OCI-LY7 (cell line): ENCODE data around the gene LANCL2. TPM values are rescaled to one million over a fixed set of nuclear protein-coding genes. Genes with fewer than 3 reads are reported as not detected.

ENCODE experiments used
- BruUV-seq: library from RNA; stranded (reverse); fragments of 400-500 nt; replicated peaks from 2 replicates; lab custom pipeline; 2021; lab: Mats Ljungman, UMichigan
- CTCF ChIA-PET: fragments of 300-600 bp; sonication (Branson Sonifier 250); formaldehyde crosslinking; loops from one replicate; lab custom pipeline; 2022; ENCODE audit warnings: antibody characterized with exemption; ENCODE audit not compliant: unreplicated experiment; lab: Charles Lee
- POLR2A ChIA-PET: fragments of 300-600 bp; sonication (Branson Sonifier 250); formaldehyde crosslinking; loops from one replicate; lab custom pipeline; 2022; ENCODE audit warnings: antibody characterized with exemption; lab: Charles Lee
- DNase-seq: peaks from one replicate; pipeline ENCODE4 v3.0.0-alpha.2; 2015; ENCODE audit warnings: low spot score
- H2AFZ ChIP-seq: fragments of 200-600 bp; sonication (generic), shearing (Covaris generic); 2 replicates; pipeline ENCODE4 v1.6.1; 2014; ENCODE audit warnings: mild to moderate bottlenecking, antibody characterized with exemption, low read length, moderate library complexity
- H3K27ac ChIP-seq: fragments of 200-600 bp; sonication (generic); 2 replicates; pipeline ENCODE4 v1.5.1; 2014; ENCODE audit warnings: mixed run types, low read depth, mild to moderate bottlenecking, moderate library complexity, low read length, inconsistent platforms; ENCODE audit not compliant: poor library complexity, severe bottlenecking
- H3K36me3 ChIP-seq: fragments of 200-600 bp; sonication (generic); 2 replicates; pipeline ENCODE4 v1.6.1; 2014; ENCODE audit warnings: mild to moderate bottlenecking, antibody characterized with exemption, low read length, moderate library complexity, mixed read lengths; ENCODE audit not compliant: insufficient read depth
- H3K4me1 ChIP-seq: fragments of 200-600 bp; sonication (generic); 2 replicates; pipeline ENCODE4 v1.5.1; 2014; ENCODE audit warnings: mild to moderate bottlenecking, low read length; ENCODE audit not compliant: insufficient read depth, poor library complexity, severe bottlenecking
- H3K4me2 ChIP-seq: fragments of 200-600 bp; sonication (generic); 2 replicates; pipeline ENCODE4 v1.6.1; 2014; ENCODE audit warnings: mild to moderate bottlenecking, low read length
- H3K4me3 ChIP-seq: fragments of 200-600 bp; sonication (generic); 2 replicates; pipeline ENCODE4 v1.5.1; 2014; ENCODE audit warnings: mild to moderate bottlenecking, low read depth, low read length; ENCODE audit not compliant: poor library complexity, severe bottlenecking
- H3K79me2 ChIP-seq: fragments of 200-600 bp; sonication (generic); 2 replicates; pipeline ENCODE4 v1.6.1; 2016; ENCODE audit warnings: low read depth, mild to moderate bottlenecking, low read length, moderate library complexity, mixed read lengths; ENCODE audit not compliant: insufficient read depth
- H3K9me2 ChIP-seq: fragments of 200-600 bp; sonication (generic); 2 replicates; pipeline ENCODE4 v1.6.1; 2016; ENCODE audit warnings: mild to moderate bottlenecking, low read length, mixed read lengths; ENCODE audit not compliant: insufficient read depth
- H3K9me3 ChIP-seq: fragments of 200-600 bp; sonication (generic); 2 replicates; pipeline ENCODE4 v1.6.1; 2014; ENCODE audit warnings: mild to moderate bottlenecking, mixed run types, low read length, mixed read lengths
- H4K20me1 ChIP-seq: fragments of 200-600 bp; sonication (generic); 2 replicates; pipeline ENCODE4 v1.6.1; 2014; ENCODE audit warnings: mild to moderate bottlenecking, antibody characterized with exemption, low read length, moderate library complexity, mixed read lengths; ENCODE audit not compliant: insufficient read depth
- CTCF ChIP-seq: fragments of 200-600 bp; sonication (generic); conservative IDR thresholded peaks from 2 replicates; pipeline ENCODE4 v1.5.1; 2014; ENCODE audit warnings: mild to moderate bottlenecking, antibody characterized with exemption, low read length, moderate library complexity, mixed read lengths
- EZH2phosphoT487 ChIP-seq: fragments of 200-600 bp; sonication (generic); IDR thresholded peaks from 2 replicates; pipeline ENCODE4 v1.6.1; 2018; ENCODE audit warnings: low read depth, borderline replicate concordance, mild to moderate bottlenecking, mixed run types, antibody characterized with exemption, low read length, moderate library complexity, mixed read lengths
- intact Hi-C: fragments of 100-400 bp; cut with micrococcal nuclease; formaldehyde crosslinking; loops from one replicate; pipeline ENCODE4 v1.10.0; 2022; ENCODE audit not compliant: unreplicated experiment
- total RNA-seq, 2 experiments: library from RNA; depleted of rRNA in 1 of 2; stranded (reverse); fragments of >200 nt in 1 of 2; shearing (Covaris generic) in 1 of 2; gene quantifications; 2 replicates each; pipeline ENCODE4 v1.2.3, GENCODE V29; 2014 to 2022

Gene LANCL2
- total RNA-seq, 2 experiments from 2014 or later = 6.5 to 9.5 TPM

DNA sequence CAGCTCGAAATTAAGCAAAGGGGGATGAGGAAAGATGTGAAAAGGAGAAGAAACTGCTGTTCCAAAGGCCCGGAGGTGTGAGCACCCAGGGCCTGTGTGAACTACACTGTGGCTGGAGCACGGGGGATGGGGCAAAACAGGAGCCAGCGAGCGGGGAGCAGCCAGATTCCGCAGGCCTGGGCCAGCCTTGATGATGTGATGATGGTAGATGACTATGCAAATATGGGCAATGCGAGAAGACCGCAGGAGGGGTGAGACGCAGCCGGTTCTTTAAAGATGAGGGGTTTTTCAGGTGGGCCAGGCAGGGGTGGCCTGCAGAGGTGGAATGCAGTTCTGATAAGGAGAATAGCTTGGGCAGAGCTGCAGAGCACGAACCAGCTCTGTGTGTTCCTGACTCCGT is 61.5 kb downstream of the LANCL2 start:
- Histone ChIP-seq H3K9me2 (no peaks in the 10 kb centered on the region), H3K27ac (no peak overlapping the region), H3K36me3 (peaks cover 13% of the 10 kb centered on the region; the same call in 1 of the 2 replicates), H3K4me1 (no peaks in the 10 kb centered on the region), H2AFZ (no peak overlapping the region), H3K9me3 (no peaks in the 10 kb centered on the region), H3K4me3 (no peak overlapping the region), H4K20me1 (no peaks in the 10 kb centered on the region), H3K79me2 (no peaks in the 10 kb centered on the region), H3K4me2 (no peak overlapping the region)
- TF ChIP-seq EZH2phosphoT487 (no peak), CTCF (no peak)
- ChIA-PET POLR2A (interaction anchor here (0.6 to 0.9 kb wide), 3 partner anchors 80 to 138 kb away, joined by 3 read pairs; no protein-coding TSS in a partner anchor), CTCF (no interaction called here)
- no TSS peak for BruUV-seq
- intact Hi-C loops = no loop called here
- DNase-seq = no peak

GRCh38 chr7:55427342-55427741 is 62.2 kb downstream of the LANCL2 start:
- H3K9me2 ChIP-seq = no peaks in the 10 kb centered on the region

More at GRCh38 chr7:55427342-55427741, 62.2 kb downstream of the LANCL2 start:
- H2AFZ ChIP-seq = no peak overlapping the region
- no TSS peak for BruUV-seq
- no peaks in the 10 kb centered on the region for H4K20me1 ChIP-seq
- intact Hi-C loops = no loop called here
- POLR2A ChIA-PET = interaction anchor here (0.6 to 0.9 kb wide), 2 partner anchors 79 to 579 kb away, joined by 3 to 6 read pairs; no protein-coding TSS in a partner anchor
- DNase-seq = no peak
- no peak overlapping the region for H3K4me2 ChIP-seq
- CTCF ChIA-PET = interaction anchor here (0.6 kb wide), 1 partner anchor 478 kb away, joined by 3 read pairs; no protein-coding TSS in a partner anchor
- H3K27ac ChIP-seq = no peak overlapping the region
- no peak overlapping the region for H3K4me3 ChIP-seq
- H3K36me3 ChIP-seq = peaks cover 13% of the 10 kb centered on the region; the same call in 1 of the 2 replicates
- TF ChIP-seq EZH2phosphoT487 (no peak), CTCF (no peak)
- H3K9me3 ChIP-seq = no peaks in the 10 kb centered on the region
- no peaks in the 10 kb centered on the region for H3K4me1 ChIP-seq
- no peaks in the 10 kb centered on the region for H3K79me2 ChIP-seq
